Measurements from ENCODE around the gene IL17A. TPM values are rescaled to one million over a fixed set of nuclear protein-coding genes. Genes with fewer than 3 reads are reported as not detected.

The IL17A gene
- total RNA-seq, 1 experiment from 2014 or later: not detected

- DNase-seq: no peak
- Histone ChIP-seq H3K27me3 (replicated peaks; ENCODE audit: control insufficient read depth, insufficient read depth, low read length) (no peaks in the 10 kb centered on the region), H3K4me1 (no peaks in the 10 kb centered on the region), H3K36me3 (ENCODE audit: control insufficient read depth, insufficient read depth, low read length) (no peaks in the 10 kb centered on the region), H3K9me3 (no peaks in the 10 kb centered on the region), H3K4me3 (ENCODE audit: low read depth, low read length) (no peak overlapping the region)
- intact Hi-C loops (cut with micrococcal nuclease; ENCODE audit: unreplicated experiment): loop anchor here (5.0 kb wide), 1 partner anchor 36 kb away; no protein-coding TSS in a partner anchor
- ChIA-PET POLR2A (no interaction called here), CTCF (no interaction called here)
- H3K36me3 Mint-ChIP-seq (ENCODE audit: insufficient read depth, unreplicated experiment): no peaks in the 10 kb centered on the region
- peaks cover 23% of the 10 kb centered on the region for H3K27me3 Mint-ChIP-seq (ENCODE audit: insufficient read depth, unreplicated experiment)
- BruUV-seq (replicated peaks): no TSS peak
- H3K9me3 Mint-ChIP-seq (ENCODE audit: unreplicated experiment): no peaks in the 10 kb centered on the region
- no peak overlapping the region for H3K27ac Mint-ChIP-seq (ENCODE audit: unreplicated experiment)
- H3K4me1 Mint-ChIP-seq (ENCODE audit: low read depth, unreplicated experiment): no peaks in the 10 kb centered on the region
- no peak for TF ChIP-seq CTCF (IDR thresholded peaks at IDR 0.05; ENCODE audit: insufficient read depth in 1 of 2, low read depth in 1 of 2, low read length in 1 of 2, severe bottlenecking in 1 of 2, unreplicated experiment in 1 of 2)
- H3K4me3 Mint-ChIP-seq (ENCODE audit: unreplicated experiment): no peak overlapping the region
Observed at GRCh38 chr6:52180787-52181558, 5.2 kb upstream of the IL17A start.

- intact Hi-C loops (cut with micrococcal nuclease; ENCODE audit: unreplicated experiment): loop anchor here (5.0 kb wide), 1 partner anchor 34 kb away; no protein-coding TSS in a partner anchor
- H3K27ac Mint-ChIP-seq (ENCODE audit: unreplicated experiment): no peak overlapping the region
- Histone ChIP-seq H3K4me1 (no peaks in the 10 kb centered on the region), H3K4me3 (ENCODE audit: low read depth, low read length) (no peak overlapping the region), H3K36me3 (ENCODE audit: control insufficient read depth, insufficient read depth, low read length) (no peaks in the 10 kb centered on the region), H3K27me3 (replicated peaks; ENCODE audit: control insufficient read depth, insufficient read depth, low read length) (no peaks in the 10 kb centered on the region), H3K9me3 (no peaks in the 10 kb centered on the region)
- TF ChIP-seq CTCF (IDR thresholded peaks at IDR 0.05; ENCODE audit: insufficient read depth in 1 of 2, low read depth in 1 of 2, low read length in 1 of 2, severe bottlenecking in 1 of 2, unreplicated experiment in 1 of 2): no peak
- H3K9me3 Mint-ChIP-seq (ENCODE audit: unreplicated experiment): no peaks in the 10 kb centered on the region
- H3K36me3 Mint-ChIP-seq (ENCODE audit: insufficient read depth, unreplicated experiment): no peaks in the 10 kb centered on the region
- BruUV-seq (replicated peaks): no TSS peak
- no peaks in the 10 kb centered on the region for H3K4me1 Mint-ChIP-seq (ENCODE audit: low read depth, unreplicated experiment)
- H3K27me3 Mint-ChIP-seq (ENCODE audit: insufficient read depth, unreplicated experiment): peaks cover 31% of the 10 kb centered on the region
- DNase-seq: no peak
- CTCF ChIA-PET: interaction anchor here (0.5 kb wide), 1 partner anchor 163 kb away, joined by 3 read pairs; no protein-coding TSS in a partner anchor
- POLR2A ChIA-PET: no interaction called here
- no peak overlapping the region for H3K4me3 Mint-ChIP-seq (ENCODE audit: unreplicated experiment)
Observed at GRCh38 chr6:52183131-52183713, 3.0 kb upstream of the IL17A start.

- no peaks in the 10 kb centered on the region for H3K36me3 Mint-ChIP-seq (ENCODE audit: insufficient read depth, unreplicated experiment)
- no peaks in the 10 kb centered on the region for H3K9me3 Mint-ChIP-seq (ENCODE audit: unreplicated experiment)
Observed at GRCh38 chr6:52186480-52186879, 305 bp downstream of the IL17A start.

More at GRCh38 chr6:52186480-52186879, 305 bp downstream of the IL17A start:
- ChIA-PET POLR2A (no interaction called here), CTCF (interaction anchor here (0.6 kb wide), 1 partner anchor 48 kb away, joined by 3 read pairs; no protein-coding TSS in a partner anchor)
- BruUV-seq (replicated peaks): no TSS peak
- Histone ChIP-seq H3K27me3 (replicated peaks; ENCODE audit: control insufficient read depth, insufficient read depth, low read length) (no peaks in the 10 kb centered on the region), H3K36me3 (ENCODE audit: control insufficient read depth, insufficient read depth, low read length) (no peaks in the 10 kb centered on the region), H3K9me3 (no peaks in the 10 kb centered on the region), H3K4me1 (no peaks in the 10 kb centered on the region), H3K4me3 (ENCODE audit: low read depth, low read length) (no peak overlapping the region)
- no peak overlapping the region for H3K4me3 Mint-ChIP-seq (ENCODE audit: unreplicated experiment)
- intact Hi-C loops (cut with micrococcal nuclease; ENCODE audit: unreplicated experiment): no loop called here
- DNase-seq: no peak
- H3K27ac Mint-ChIP-seq (ENCODE audit: unreplicated experiment): no peak overlapping the region
- H3K27me3 Mint-ChIP-seq (ENCODE audit: insufficient read depth, unreplicated experiment): peaks cover 30% of the 10 kb centered on the region
- TF ChIP-seq CTCF (IDR thresholded peaks at IDR 0.05; ENCODE audit: insufficient read depth in 1 of 2, low read depth in 1 of 2, low read length in 1 of 2, severe bottlenecking in 1 of 2, unreplicated experiment in 1 of 2): no peak
- no peaks in the 10 kb centered on the region for H3K4me1 Mint-ChIP-seq (ENCODE audit: low read depth, unreplicated experiment)
